Natural killer cell (primary cell): Measurements from ENCODE around the gene DOCK8. TPM values are rescaled to one million over a fixed set of nuclear protein-coding genes. Genes with fewer than 3 reads are reported as not detected.

Experiments used
- ATAC-seq, 3 donors: fragments of 150-1000 bp in 2 of 3; fragments of 200-7000 bp in 1 of 3; cut with Tn5 transposase; 1 replicate in 1 of 3; 2 replicates in 2 of 3; pipeline ENCODE4 v1.10.0; 2021; ENCODE audit warnings: mild to moderate bottlenecking in 2 of 3, moderate library complexity in 2 of 3
- DNase-seq, 2 donors: peaks; one replicate each; pipeline versions ENCODE4 v3.0.0 to v3.0.0-alpha.2; 2013 to 2021; ENCODE audit warnings: mixed read lengths in 1 of 2
- H3K27ac ChIP-seq: one replicate; pipeline ENCODE4 v1.5.1; 2013; ENCODE audit warnings: mild to moderate bottlenecking, low read length
- H3K27me3 ChIP-seq: one replicate; pipeline ENCODE4 v1.6.1; 2013; ENCODE audit warnings: low read length; ENCODE audit not compliant: control insufficient read depth, insufficient read depth
- H3K36me3 ChIP-seq: one replicate; pipeline ENCODE4 v1.6.1; 2013; ENCODE audit warnings: low read length; ENCODE audit not compliant: control insufficient read depth, insufficient read depth
- H3K4me1 ChIP-seq: one replicate; pipeline ENCODE4 v1.6.1; 2013; ENCODE audit warnings: low read length; ENCODE audit not compliant: control insufficient read depth, insufficient read depth
- H3K4me3 ChIP-seq: one replicate; pipeline ENCODE4 v1.5.1; 2013; ENCODE audit warnings: low read length
- H3K9me3 ChIP-seq: one replicate; pipeline ENCODE4 v1.6.1; 2013; ENCODE audit warnings: low read length; ENCODE audit not compliant: control insufficient read depth, insufficient read depth
- H3K27ac Mint-ChIP-seq, 2 donors: one replicate each; pipeline ENCODE4 v1.8.0; 2022; ENCODE audit warnings: mild to moderate bottlenecking in 2 of 2, mixed read lengths in 2 of 2, moderate library complexity in 1 of 2
- H3K27me3 Mint-ChIP-seq, 2 donors: one replicate each; pipeline ENCODE4 v1.8.0; 2022; ENCODE audit warnings: low read depth in 2 of 2, mixed read lengths in 2 of 2
- H3K36me3 Mint-ChIP-seq: one replicate; pipeline ENCODE4 v1.8.0; 2022; ENCODE audit warnings: mixed read lengths
- H3K4me1 Mint-ChIP-seq, 2 donors: one replicate each; pipeline ENCODE4 v1.8.0; 2022; ENCODE audit warnings: mixed read lengths in 2 of 2
- H3K4me3 Mint-ChIP-seq: one replicate; pipeline ENCODE4 v1.8.0; 2022; ENCODE audit warnings: mild to moderate bottlenecking, moderate library complexity, mixed read lengths
- H3K9me3 Mint-ChIP-seq, 2 donors: one replicate each; pipeline ENCODE4 v1.8.0; 2022; ENCODE audit warnings: mixed read lengths in 2 of 2
- CTCF ChIP-seq: fragments of 200-600 bp; IDR thresholded peaks from one replicate; pipeline ENCODE4 v1.8.0; 2022; ENCODE audit warnings: antibody characterized with exemption
- WGBS: methylation state at CpG from one replicate; pipeline ENCODE4 v1.1.7; 2013; ENCODE audit warnings: missing lambda C conversion rate; ENCODE audit not compliant: insufficient coverage; 5-methylcytosine and 5-hydroxymethylcytosine counted together
- intact Hi-C: fragments of 100-400 bp; cut with micrococcal nuclease; formaldehyde crosslinking; loops from one replicate; pipeline ENCODE4 v1.14.2; 2022
- total RNA-seq, 4 donors: library from RNA; stranded (reverse); fragments of 120-200 nt in 1 of 4; gene quantifications; one replicate each; pipeline versions ENCODE4 v1.2.3 to v1.2.4, GENCODE V29; 2013 to 2022

DOCK8 gene
- total RNA-seq, 3 donors from 2014 or later (not counting 1 experiment from before 2014, with no cell fraction given), result 156 to 211 (median 207) TPM

- peak overlapping the region in 1 of 2 donors; percentile 78 for H3K27ac Mint-ChIP-seq
- peaks cover 2% of the 10 kb centered on the region for H3K4me1 ChIP-seq
- H3K36me3 ChIP-seq, result peaks cover 82% of the 10 kb centered on the region
- H3K36me3 Mint-ChIP-seq, result peaks cover 7% of the 10 kb centered on the region
- no peak for ATAC-seq
- no peak overlapping the region for H3K4me3 ChIP-seq
- intact Hi-C loops, result no loop called here
- 88% methylated on average over 1 of the region's 4 CpGs for WGBS
- H3K9me3 ChIP-seq, result no peaks in the 10 kb centered on the region
- DNase-seq, result no peak
- no peaks in the 10 kb centered on the region for H3K9me3 Mint-ChIP-seq
- H3K27me3 ChIP-seq, result no peaks in the 10 kb centered on the region
- H3K4me1 Mint-ChIP-seq, result peaks cover 24 to 32% of the 10 kb centered on the region in 2 donors
- TF ChIP-seq CTCF, result no peak
- no peak overlapping the region for H3K27ac ChIP-seq
- H3K27me3 Mint-ChIP-seq, result no peaks in the 10 kb centered on the region
- H3K4me3 Mint-ChIP-seq, result no peak overlapping the region
Observed at GRCh38 chr9:289121-289520, 74.5 kb downstream of the DOCK8 start.

GRCh38 chr9:292915-293314 lies 78.2 kb downstream of the DOCK8 start:
- Histone ChIP-seq H3K4me1 (peaks cover 13% of the 10 kb centered on the region), H3K27me3 (no peaks in the 10 kb centered on the region), H3K9me3 (no peaks in the 10 kb centered on the region), H3K27ac (no peak overlapping the region), H3K4me3 (no peak overlapping the region), H3K36me3 (peaks cover 75% of the 10 kb centered on the region)
- peaks cover 7% of the 10 kb centered on the region for H3K36me3 Mint-ChIP-seq
- H3K4me3 Mint-ChIP-seq, result no peak overlapping the region
- H3K4me1 Mint-ChIP-seq, result peaks cover 25 to 40% of the 10 kb centered on the region in 2 donors
- no peaks in the 10 kb centered on the region for H3K9me3 Mint-ChIP-seq
- intact Hi-C loops, result no loop called here
- H3K27ac Mint-ChIP-seq, result no peak overlapping the region
- no peak for TF ChIP-seq CTCF
- ATAC-seq (peak in 1 of 3 donors; percentile 48), DNase-seq (no peak)
- H3K27me3 Mint-ChIP-seq, result no peaks in the 10 kb centered on the region
- WGBS, result 92% methylated on average over 1 of the region's 1 CpG

GRCh38 chr9:295576-295975 lies 80.9 kb downstream of the DOCK8 start:
- H3K27ac ChIP-seq, result no peak overlapping the region
- peaks cover 17% of the 10 kb centered on the region for H3K4me1 ChIP-seq
- Mint-ChIP-seq H3K4me3 (no peak overlapping the region), H3K4me1 (peaks cover 34 to 41% of the 10 kb centered on the region in 2 donors), H3K9me3 (no peaks in the 10 kb centered on the region), H3K27ac (peak overlapping the region; percentile 75 to 83), H3K36me3 (peaks cover 7% of the 10 kb centered on the region), H3K27me3 (no peaks in the 10 kb centered on the region)
- no peaks in the 10 kb centered on the region for H3K27me3 ChIP-seq
- ATAC-seq (no peak), DNase-seq (no peak)
- no peak for TF ChIP-seq CTCF
- H3K4me3 ChIP-seq, result no peak overlapping the region
- H3K36me3 ChIP-seq, result peaks cover 63% of the 10 kb centered on the region
- H3K9me3 ChIP-seq, result no peaks in the 10 kb centered on the region
- intact Hi-C loops, result no loop called here

- H3K4me1 ChIP-seq, result peaks cover 17% of the 10 kb centered on the region
- peak overlapping the region; percentile 75 to 83 for H3K27ac Mint-ChIP-seq
- H3K27me3 Mint-ChIP-seq, result no peaks in the 10 kb centered on the region
- H3K27ac ChIP-seq, result peak overlapping the region; percentile 43
- WGBS, result 90% methylated on average over 2 of the region's 3 CpGs
- no peak for ATAC-seq
- DNase-seq, result no peak
- no peaks in the 10 kb centered on the region for H3K27me3 ChIP-seq
- intact Hi-C loops, result no loop called here
- H3K9me3 Mint-ChIP-seq, result no peaks in the 10 kb centered on the region
- H3K36me3 ChIP-seq, result peaks cover 63% of the 10 kb centered on the region
- H3K36me3 Mint-ChIP-seq, result peaks cover 15% of the 10 kb centered on the region
- peak overlapping the region; percentile 35 for H3K4me3 Mint-ChIP-seq
- peaks cover 42 to 46% of the 10 kb centered on the region in 2 donors for H3K4me1 Mint-ChIP-seq
- H3K9me3 ChIP-seq, result no peaks in the 10 kb centered on the region
- H3K4me3 ChIP-seq, result no peak overlapping the region
- TF ChIP-seq CTCF, result no peak
Observed at GRCh38 chr9:296411-296810, 81.7 kb downstream of the DOCK8 start.
